Measurements from ENCODE around the gene BRSK2. TPM values are rescaled to one million over a fixed set of nuclear protein-coding genes. Genes with fewer than 3 reads are reported as not detected.
"Not testable (repeated sequence)": the region's sequence is repeated elsewhere in the genome, so short reads cannot be mapped to it uniquely, and the experiment has no call there.

Gene BRSK2
- total RNA-seq, 1 donor from 2014 or later: 49.2 TPM

DNA sequence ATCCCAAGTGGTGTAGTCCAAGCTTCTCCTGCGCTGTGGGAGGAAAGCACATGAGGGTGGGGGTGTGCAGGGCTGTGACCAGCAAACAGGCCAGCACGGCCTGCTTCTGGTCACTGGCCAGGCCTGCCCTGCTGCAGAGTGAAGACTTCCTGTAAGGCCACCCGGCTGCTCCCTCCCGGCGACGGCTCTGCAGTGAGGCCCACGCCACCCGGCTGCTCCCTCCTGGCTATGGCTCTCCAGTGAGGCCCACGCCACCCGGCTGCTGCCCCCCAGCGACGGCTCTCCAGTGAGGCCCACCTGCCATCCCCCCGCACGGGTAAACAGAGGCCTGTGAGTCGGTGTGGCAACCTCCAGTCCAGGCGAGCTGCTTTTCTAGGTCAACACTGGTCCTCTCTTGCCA, 31.4 kb upstream of the BRSK2 start:
- H3K4me3 Mint-ChIP-seq (ENCODE audit: low read depth): no peak overlapping the region
- no peaks in the 10 kb centered on the region for H3K9me3 Mint-ChIP-seq (ENCODE audit: low read depth)
- no peak for DNase-seq (ENCODE audit: low spot score, unreplicated experiment)
- TF ChIP-seq, protein P1, sequence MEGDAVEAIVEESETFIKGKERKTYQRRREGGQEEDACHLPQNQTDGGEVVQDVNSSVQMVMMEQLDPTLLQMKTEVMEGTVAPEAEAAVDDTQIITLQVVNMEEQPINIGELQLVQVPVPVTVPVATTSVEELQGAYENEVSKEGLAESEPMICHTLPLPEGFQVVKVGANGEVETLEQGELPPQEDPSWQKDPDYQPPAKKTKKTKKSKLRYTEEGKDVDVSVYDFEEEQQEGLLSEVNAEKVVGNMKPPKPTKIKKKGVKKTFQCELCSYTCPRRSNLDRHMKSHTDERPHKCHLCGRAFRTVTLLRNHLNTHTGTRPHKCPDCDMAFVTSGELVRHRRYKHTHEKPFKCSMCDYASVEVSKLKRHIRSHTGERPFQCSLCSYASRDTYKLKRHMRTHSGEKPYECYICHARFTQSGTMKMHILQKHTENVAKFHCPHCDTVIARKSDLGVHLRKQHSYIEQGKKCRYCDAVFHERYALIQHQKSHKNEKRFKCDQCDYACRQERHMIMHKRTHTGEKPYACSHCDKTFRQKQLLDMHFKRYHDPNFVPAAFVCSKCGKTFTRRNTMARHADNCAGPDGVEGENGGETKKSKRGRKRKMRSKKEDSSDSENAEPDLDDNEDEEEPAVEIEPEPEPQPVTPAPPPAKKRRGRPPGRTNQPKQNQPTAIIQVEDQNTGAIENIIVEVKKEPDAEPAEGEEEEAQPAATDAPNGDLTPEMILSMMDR (IDR thresholded peaks at IDR 0.05; ENCODE audit: unreplicated experiment): no peak
- no peaks in the 10 kb centered on the region for H3K36me3 Mint-ChIP-seq (ENCODE audit: insufficient read depth)
- peaks cover 17% of the 10 kb centered on the region for H3K4me1 Mint-ChIP-seq (ENCODE audit: low read depth)
- H3K27me3 Mint-ChIP-seq: peaks cover 23% of the 10 kb centered on the region
- no peak overlapping the region for H3K27ac Mint-ChIP-seq

DNA sequence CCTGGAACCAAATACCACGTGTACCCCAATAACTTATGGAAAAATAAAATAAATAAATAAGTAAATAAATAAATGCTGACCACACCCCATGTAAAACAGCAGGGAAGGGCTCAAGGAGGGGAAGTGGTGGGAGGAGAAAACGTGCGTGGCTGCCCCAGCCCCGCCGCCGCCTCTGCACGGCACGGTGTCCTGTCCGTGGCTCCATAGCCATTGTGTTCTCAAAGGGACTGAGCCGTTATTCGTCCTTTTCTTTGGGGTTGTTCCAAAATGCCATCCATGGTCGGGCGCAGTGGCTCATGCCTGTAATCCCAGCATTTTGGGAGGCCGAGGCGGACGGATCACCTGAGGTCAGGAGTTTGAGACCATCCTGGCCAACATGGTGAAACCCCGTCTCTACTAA, 30.8 kb upstream of the BRSK2 start:
- not testable (repeated sequence) for H3K27ac Mint-ChIP-seq; H3K9me3 Mint-ChIP-seq (ENCODE audit: low read depth); DNase-seq (ENCODE audit: low spot score, unreplicated experiment); H3K4me3 Mint-ChIP-seq (ENCODE audit: low read depth); H3K36me3 Mint-ChIP-seq (ENCODE audit: insufficient read depth)
- H3K27me3 Mint-ChIP-seq: peaks cover 28% of the 10 kb centered on the region
- H3K4me1 Mint-ChIP-seq (ENCODE audit: low read depth): peaks cover 17% of the 10 kb centered on the region

DNA sequence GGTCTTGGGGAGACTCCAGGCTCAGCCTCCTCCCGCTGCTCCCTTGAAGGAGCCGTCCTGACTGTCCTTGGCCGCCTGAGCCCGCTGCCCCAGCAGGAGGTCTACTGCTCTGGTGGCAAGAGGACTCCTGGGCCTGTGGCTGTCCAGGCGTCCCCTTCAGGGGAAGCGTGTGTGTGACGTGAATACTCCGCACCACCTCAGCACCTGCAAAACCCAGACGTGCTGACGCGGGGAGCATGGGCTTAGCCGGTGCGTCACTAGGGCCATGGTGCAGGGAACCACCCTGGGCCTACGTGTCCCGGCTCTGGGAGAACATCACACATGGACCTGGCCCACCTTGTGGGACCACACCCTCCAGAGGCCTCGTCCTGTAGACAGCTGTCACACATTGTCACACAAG, 30.2 kb upstream of the BRSK2 start:
- H3K4me3 Mint-ChIP-seq (ENCODE audit: low read depth): no peak overlapping the region
- H3K27me3 Mint-ChIP-seq: peaks cover 32% of the 10 kb centered on the region
- DNase-seq (ENCODE audit: low spot score, unreplicated experiment): no peak
- TF ChIP-seq, protein P1 (IDR thresholded peaks at IDR 0.05; ENCODE audit: unreplicated experiment): no peak
- peaks cover 17% of the 10 kb centered on the region for H3K4me1 Mint-ChIP-seq (ENCODE audit: low read depth)
- no peaks in the 10 kb centered on the region for H3K36me3 Mint-ChIP-seq (ENCODE audit: insufficient read depth)
- H3K9me3 Mint-ChIP-seq (ENCODE audit: low read depth): peaks cover under 1% of the 10 kb centered on the region
- no peak overlapping the region for H3K27ac Mint-ChIP-seq

DNA sequence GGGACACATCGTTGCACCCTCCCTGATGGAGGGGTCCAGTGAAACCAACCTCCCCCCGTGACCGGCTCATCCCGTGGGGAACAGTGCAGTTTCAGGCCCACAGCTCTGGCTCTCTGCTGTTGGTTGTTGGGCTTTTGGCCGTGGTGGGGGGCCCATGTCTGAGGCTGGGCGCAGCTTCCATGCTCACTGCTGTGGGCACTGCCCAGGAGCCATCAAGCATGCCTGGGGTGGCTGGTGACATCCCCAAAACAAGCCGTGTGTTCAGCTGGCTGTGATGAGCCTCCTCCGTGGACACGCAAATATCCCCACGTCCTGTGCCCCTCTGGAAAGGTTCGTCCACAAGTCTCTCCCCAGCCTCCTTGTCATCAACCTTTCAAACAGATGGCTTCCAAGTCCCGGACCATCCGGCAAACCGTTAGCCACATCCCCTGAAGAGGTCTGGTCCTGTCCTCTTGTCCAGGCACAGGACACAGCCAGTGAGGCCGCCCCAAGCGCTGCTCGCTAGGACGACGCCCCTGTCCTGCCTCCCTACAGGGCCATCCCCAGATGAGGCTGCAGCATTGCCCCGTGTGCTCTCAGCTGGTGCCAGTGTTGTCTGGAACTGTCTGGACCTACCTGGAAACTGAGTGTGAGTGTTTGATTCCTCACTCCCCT, 29.4 kb upstream of the BRSK2 start:
- Mint-ChIP-seq H3K36me3 (ENCODE audit: insufficient read depth) (no peaks in the 10 kb centered on the region), H3K4me3 (ENCODE audit: low read depth) (no peak overlapping the region), H3K9me3 (ENCODE audit: low read depth) (peaks cover 3% of the 10 kb centered on the region), H3K4me1 (ENCODE audit: low read depth) (peaks cover 15% of the 10 kb centered on the region), H3K27me3 (peaks cover 32% of the 10 kb centered on the region), H3K27ac (no peak overlapping the region)
- no peak for DNase-seq (ENCODE audit: low spot score, unreplicated experiment)
- TF ChIP-seq, protein P1 (IDR thresholded peaks at IDR 0.05; ENCODE audit: unreplicated experiment): no peak

DNA sequence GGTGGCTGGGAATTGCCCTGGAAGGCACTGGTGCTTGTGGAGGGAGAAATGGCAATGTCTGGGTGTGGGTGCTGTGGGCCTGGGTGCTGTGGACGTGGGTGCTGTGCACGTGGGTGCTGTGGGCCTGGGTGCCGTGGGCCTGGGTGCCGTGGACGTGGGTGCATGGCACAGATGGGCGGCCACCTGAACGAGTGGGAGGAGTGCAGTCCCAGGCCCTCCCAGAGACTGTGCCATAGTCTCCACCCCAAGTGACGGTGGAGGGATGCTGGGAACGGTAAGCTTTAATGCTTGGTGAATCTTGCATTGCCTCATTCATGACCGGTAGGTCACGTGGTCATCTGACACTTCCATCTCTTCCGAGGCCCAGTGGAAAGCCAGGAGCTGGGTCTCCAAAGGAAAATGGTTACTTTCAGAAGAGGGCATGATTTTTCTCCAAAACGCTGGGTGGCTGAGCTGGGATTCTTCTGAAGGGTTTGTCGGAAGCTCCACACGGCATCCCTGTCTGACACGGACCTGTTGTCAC, 28.8 kb upstream of the BRSK2 start:
- no peak for DNase-seq (ENCODE audit: low spot score, unreplicated experiment)
- Mint-ChIP-seq H3K36me3 (ENCODE audit: insufficient read depth) (no peaks in the 10 kb centered on the region), H3K4me1 (ENCODE audit: low read depth) (peaks cover 14% of the 10 kb centered on the region), H3K9me3 (ENCODE audit: low read depth) (peaks cover 3% of the 10 kb centered on the region), H3K4me3 (ENCODE audit: low read depth) (no peak overlapping the region), H3K27ac (no peak overlapping the region), H3K27me3 (peaks cover 32% of the 10 kb centered on the region)
- TF ChIP-seq, protein P1 (IDR thresholded peaks at IDR 0.05; ENCODE audit: unreplicated experiment): no peak

DNA sequence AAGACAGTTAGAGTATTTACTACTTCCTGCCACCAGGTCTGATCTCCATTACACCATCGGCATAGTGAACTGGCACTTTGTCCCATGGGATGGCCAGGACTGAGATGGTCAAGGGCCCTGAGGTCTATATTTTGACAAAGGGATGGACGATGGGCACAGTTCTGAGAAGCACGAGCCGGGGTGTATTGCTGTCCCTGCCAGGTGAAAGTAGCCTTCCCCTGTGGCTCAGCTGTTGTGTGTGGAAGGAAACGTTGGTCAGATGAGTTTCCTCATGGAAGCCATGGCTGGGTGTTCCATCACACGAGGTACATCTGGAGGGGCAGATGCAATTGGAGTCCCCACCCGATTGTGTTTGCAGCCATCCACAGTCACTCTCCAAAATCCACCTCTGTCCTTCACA, 27.9 kb upstream of the BRSK2 start:
- TF ChIP-seq, protein P1 (IDR thresholded peaks at IDR 0.05; ENCODE audit: unreplicated experiment): no peak
- peaks cover 8% of the 10 kb centered on the region for H3K9me3 Mint-ChIP-seq (ENCODE audit: low read depth)
- H3K27me3 Mint-ChIP-seq: peaks cover 22% of the 10 kb centered on the region

More for the DNA sequence above, 27.9 kb upstream of the BRSK2 start:
- DNase-seq (ENCODE audit: low spot score, unreplicated experiment): no peak
- Mint-ChIP-seq H3K27ac (no peak overlapping the region), H3K4me1 (ENCODE audit: low read depth) (peaks cover 4% of the 10 kb centered on the region), H3K36me3 (ENCODE audit: insufficient read depth) (no peaks in the 10 kb centered on the region), H3K4me3 (ENCODE audit: low read depth) (no peak overlapping the region)

All from progenitor cell of endocrine pancreas (in vitro differentiated cells).